Stimulated activated CD8-positive, alpha-beta memory T cell treated with anti-CD3 and anti-CD28 coated beads, Interleukin-15, amount 100 ng/mL, for 4 hours (primary cell): Measurements from ENCODE around the gene PPP1R2.

Experiments used
- DNase-seq, 2 donors: peaks; one replicate each; pipeline ENCODE4 v3.0.0-alpha.2; 2020; ENCODE audit warnings: low read depth in 2 of 2

The PPP1R2 gene

DNA sequence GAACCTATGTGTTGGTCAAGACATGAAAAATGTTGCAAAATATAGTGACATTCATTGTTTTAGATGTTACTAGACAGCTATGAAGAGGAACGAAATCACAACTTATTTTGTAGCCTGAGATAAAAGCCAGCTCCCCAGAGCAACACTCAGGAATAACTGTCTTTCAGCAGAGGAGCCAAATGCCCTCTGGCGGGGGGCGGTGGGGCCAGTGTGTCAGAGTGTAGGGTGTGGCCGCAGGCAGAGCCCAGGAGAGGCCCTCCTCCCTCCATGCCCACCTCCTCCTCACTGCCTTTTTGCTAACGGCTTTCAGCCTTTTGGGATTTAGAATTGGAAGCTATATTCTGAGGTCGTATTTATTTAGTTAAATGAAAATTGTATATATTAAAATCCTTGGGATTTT, 23.7 kb upstream of the PPP1R2 start:
- DNase-seq, result no peak

DNA sequence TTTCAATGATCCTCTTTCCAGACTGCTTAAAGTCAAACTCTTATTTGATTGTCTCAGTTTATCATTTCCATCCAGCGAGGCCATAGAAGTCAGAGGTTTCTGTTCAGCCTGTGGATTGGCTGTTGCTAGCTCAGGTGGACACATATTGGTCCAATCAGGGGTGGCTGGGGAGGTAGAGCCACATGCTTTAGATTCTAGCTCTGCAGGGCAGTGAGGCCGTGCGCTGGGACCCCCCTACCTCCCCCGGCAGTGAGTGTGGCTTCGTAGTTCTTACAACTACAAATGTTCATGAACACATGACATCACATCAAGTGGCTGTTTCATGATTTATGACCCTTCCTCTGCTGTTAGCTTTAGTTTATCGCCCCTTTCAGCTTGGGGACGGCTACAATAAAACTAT, 22.6 kb upstream of the PPP1R2 start:
- DNase-seq, result no peak

DNA sequence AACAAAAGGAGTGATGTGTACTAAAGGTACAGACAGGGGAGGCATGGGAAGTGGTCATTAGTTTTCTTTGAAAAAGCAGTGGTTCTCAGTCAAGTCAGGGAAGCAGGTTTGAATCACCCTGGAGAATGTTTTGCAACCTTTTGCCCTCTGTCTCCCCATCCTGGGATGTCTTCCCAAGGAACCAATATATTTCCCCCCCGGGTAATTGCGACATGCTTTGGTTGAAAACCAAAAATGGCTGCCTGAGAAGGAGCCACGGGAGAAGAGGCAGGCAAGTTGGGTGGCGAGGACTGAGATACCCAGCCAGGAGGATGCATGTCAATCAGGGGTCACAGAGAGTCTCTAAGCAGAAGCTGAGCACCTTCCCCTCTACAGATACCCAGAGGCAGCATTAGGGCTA, 20.2 kb upstream of the PPP1R2 start:
- no peak for DNase-seq

DNA sequence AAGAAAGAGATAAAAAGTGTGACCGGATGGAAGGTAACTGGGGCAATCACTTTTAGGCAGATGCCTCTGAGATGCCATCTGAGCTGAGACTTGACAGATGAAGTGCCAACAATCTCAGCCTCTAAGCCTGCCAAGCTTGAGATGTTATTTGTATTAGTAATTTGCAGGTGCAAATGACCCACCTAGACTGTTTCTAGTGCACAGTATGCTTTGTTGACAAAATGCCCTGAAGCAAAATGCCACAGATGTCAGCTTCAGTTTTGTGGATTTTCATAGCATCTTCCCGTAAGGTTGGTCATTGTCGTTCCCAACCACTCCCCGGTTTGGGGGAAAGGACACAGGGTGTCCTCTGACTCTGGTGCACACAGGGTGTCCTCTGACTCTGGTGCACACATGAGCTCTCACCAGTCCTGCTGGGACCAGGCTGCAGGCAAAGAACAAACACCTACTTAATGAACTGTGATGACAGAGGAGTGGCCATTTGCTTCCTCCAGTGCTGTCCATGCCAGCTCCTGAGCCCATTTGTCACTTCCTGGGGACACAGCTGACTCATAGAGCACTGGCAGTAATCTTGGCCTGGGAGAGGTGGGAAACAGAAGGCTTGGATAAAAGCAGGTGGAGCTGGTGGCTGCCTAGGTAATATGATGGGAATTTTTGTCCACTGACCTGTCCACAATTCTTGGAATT, 16.7 kb upstream of the PPP1R2 start:
- no peak for DNase-seq

DNA sequence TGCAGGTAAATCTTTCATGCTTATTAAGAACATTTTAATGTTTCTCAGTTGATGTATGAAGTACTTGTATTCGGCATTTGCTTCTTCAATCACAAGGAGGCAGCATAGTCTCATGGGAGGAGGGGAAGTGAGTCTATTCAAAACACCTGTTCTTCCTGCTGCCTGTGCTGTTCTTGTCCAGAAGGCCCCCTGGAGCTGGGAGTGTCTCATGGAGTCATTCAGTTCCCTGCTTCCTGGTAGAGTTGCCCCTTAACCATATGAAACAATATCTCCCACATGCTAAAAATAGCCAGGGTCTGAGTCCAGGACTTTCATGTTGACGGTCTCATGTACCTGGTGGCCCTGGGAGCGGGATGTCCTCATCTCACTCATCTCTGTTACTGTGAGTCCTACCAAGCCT, 15.5 kb upstream of the PPP1R2 start:
- DNase-seq, result no peak

DNA sequence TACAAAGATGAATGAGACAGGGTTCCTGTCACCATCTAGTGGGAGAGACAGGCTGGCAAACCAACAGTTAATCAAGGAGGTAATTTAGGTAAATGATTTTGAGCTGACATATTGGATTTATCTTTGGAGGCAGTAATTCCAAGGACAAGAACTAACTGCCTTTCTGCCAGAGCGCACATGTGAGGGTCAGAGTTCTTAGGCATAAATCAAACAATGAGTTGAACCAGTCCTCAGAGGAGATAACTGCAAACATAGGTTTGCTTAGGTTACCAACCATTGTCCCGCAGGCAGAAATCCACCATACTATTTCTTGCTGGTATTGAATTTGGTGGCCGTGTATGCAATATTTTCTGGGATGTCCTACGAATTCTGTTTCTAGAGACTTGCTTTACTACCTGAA, 14.2 kb upstream of the PPP1R2 start:
- DNase-seq, result no peak

DNA sequence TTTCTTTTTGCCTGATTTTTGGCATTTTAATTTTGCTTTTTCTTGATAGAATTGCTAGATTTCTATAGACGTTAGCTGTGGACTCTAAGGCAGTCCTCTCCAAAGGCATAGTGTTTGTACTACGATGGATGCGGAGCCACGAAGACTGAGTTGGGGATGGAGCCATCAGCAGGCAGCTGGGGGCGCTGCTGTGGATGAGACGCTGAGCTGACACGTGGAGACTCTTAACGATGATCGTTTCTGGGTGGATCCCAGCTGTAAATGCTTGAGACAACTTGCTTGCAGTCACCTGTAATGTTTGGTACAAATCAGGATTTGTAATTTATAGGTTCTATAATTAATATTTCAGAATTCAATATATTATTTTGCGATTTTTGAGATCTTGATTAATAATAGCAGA, 13.3 kb upstream of the PPP1R2 start:
- DNase-seq, result no peak

DNA sequence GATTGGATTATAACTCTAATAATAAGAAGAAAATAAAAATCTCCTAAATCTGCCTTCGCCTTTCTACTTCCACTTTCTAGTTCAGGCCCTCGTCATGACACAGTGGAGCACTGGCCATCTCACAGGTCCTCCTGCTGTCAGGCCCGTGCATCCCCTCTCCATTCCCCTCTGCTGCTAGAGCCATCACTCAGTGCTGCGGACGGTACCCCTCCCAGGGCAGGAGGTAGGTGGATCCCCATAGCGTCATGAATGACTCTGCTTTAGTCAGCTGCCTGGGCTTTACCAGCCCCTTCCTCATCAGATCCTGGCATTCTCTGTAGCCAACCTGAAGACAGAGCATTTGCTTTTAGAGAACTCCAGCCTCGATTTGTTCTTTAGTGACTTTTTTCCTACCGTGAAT, 12.0 kb upstream of the PPP1R2 start:
- no peak for DNase-seq

DNA sequence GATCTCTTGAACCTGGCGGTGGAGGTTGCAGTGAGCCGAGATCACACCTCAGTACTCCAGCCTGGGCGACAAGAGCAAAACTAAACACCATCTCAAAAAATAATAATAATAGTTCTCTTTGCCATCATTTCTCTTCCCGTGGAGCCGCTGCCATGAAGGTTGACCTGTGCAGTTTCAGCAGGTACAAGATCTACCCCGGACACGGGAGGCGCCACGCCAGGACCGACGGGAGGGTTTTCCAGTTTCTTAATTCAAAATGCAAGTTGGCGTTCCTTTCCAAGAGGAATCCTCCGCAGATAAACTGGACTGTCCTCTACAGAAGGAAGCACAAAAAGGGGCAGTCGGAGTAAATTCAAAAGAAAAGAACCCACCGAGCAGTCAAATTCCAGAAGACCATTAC, 11.3 kb upstream of the PPP1R2 start:
- DNase-seq, result no peak

DNA sequence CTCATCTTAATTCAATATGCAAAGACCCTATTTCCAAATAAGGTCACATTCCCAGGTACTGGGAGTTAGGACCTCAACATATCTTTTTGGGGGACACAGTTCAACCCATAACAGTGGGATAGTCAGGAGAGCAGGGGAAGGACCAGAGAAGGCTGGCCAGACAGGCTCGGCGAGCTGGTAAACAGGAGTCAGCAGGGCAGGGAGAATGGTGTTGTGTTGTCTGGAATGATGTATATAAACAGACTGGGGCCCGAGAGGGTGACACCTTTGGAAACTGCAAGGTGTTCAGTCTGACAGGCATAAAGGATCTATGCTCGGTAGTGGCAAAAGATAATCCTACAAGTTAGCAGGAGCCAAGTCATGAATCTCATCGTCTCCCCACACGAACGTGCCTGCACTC, 10.1 kb upstream of the PPP1R2 start:
- no peak for DNase-seq

DNA sequence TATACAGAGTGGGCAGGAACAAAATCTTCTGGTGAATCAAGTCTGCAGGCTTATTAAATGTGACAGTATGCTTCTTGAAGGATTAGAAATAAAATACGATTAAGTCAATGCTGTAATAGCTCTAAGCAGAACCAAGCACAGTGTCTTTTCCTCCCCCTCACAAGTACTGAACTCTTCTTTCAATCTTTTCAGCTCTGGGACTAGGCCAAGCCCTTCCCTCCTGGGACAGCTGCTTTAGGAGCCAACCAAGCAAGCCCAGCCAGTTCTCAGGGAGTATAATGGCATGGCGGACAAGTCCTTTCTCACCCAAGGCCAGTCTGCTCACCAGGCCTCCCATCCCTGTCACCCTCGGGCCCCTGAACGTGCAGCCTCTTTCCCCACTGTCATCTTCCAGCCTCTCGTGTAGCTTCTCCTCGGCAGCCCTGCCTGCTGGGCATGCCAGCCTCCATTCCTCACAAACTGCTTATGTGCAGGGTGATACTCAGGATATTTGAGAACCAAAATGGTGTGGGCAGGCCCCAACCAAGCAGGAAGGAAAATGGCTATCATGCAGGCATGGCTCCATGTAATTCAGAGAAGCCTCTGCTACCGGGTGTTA, 8.4 kb upstream of the PPP1R2 start:
- DNase-seq, result no peak

DNA sequence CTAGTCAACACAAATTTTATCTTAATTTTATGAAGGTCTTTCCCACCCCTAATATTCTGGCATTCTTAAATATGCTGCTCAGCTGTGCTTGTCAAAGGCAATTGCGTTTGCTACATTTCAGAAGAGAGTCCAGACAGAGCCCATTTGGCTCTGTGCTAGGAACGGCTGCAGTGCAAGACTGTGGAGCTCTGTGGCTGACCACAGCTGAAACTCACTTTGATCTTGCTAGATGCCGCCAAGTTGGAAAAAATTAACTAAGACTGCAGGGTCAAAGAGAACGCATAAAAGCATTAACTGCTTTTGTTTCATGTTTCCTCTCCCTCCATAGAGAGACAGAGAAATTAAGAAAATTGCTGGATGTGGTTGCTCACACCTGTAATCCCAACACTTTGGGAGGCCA, 7.6 kb upstream of the PPP1R2 start:
- no peak for DNase-seq

DNA sequence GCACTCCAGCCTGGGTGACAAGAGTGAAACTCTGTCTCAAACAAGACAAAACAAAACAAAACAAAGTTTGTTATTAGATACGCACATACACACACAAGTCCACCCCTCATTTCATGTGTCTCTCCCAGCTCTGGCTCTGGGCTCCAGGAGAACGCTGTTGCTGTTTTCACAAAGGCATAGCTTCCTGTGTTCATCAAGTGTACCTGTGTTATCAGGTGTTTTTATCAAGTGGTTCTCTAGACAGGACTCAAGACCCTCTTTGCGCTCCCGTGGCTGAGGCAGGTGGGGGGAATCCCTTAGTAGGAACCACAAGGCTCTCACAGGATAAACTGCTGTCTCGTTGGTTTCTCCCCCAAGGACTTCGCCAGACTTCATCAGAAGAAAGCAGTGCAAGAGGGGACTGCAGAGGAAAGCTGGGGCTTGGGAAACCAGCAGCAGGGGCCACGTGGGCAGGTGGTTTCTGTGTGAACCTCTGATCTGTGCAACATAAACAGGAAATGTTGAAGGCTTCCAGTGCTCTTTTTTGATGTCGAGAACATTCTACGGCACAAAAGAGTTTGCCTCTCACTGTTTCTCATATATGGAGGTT, 6.9 kb upstream of the PPP1R2 start:
- peak; percentile 53 to 62 for DNase-seq

DNA sequence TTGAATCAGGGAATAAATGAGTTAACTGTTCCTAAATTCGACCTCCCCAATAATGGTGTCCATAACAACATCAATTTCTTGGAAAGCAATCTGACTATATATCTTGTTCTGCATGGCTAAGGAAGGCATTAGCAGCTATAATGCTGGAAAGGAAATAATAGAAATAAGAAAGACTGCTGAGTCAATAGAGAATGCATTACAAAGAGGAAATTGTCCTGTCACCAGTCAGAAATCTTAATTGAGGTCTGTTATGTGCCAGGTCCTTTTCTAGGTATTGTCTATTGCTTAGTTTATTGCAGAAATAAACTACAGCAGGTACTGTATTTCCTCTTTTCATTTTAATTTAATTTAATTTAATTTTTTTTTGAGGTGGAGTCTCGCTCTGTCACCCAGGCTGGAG, 5.9 kb upstream of the PPP1R2 start:
- DNase-seq, result no peak

DNA sequence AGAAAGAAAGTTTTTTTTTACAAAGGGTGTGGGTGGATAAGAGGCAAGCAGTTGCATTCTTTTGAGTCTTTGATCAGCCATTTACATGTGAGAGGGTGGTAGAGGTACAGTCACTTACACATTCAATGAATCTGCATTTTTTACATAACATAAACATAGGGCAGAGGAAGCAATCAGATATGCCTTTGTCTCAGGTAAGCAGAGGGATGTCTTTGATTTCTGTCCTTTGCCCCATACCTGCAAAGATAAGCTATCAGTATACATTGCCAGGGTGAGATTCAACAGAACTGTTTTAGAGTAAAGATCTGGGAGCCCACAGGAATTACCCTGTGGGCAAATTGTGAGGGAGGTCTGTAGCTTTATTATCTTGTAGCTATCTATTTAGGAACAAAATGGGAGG, 5.4 kb upstream of the PPP1R2 start:
- DNase-seq, result no peak

DNA sequence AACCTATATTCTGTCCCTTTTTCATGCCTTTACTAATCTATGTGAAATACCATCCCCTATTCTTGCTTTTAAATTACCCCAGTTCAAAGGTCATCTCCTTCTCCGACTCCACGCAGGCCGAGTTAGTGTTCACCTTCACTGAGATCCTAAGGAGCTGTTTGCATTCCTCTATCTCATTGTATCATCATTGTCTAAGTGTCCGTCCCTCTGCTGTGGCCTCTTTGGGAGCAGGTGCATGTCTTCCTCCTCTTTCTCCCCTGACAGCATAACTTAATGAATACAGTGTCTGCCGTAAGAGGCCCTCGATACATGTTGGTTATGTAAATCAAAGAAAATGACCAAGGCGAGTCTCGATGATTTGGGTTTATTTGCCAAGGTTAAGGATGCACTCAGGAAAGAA, 4.9 kb upstream of the PPP1R2 start:
- no peak for DNase-seq

DNA sequence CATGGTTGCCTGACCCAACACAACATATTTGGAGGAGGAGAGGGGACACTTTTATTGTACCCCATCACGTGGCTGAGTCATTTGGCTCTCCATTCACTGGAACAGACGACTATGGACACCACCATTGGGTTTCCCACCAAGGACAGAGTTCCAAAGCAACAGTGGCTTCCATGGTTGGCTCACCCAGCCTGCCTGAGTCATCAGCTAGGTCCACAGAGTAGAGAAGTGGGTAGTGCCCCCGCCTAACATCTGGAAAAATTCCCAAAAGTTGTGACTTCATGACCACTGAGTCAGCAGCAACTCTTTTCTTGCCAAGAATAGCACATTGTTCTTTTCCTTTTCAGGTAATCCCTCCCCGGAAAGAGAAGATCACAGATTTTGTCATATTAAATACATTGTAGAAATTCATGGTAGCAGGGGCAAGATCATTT, 3.0 kb upstream of the PPP1R2 start:
- DNase-seq, result no peak

DNA sequence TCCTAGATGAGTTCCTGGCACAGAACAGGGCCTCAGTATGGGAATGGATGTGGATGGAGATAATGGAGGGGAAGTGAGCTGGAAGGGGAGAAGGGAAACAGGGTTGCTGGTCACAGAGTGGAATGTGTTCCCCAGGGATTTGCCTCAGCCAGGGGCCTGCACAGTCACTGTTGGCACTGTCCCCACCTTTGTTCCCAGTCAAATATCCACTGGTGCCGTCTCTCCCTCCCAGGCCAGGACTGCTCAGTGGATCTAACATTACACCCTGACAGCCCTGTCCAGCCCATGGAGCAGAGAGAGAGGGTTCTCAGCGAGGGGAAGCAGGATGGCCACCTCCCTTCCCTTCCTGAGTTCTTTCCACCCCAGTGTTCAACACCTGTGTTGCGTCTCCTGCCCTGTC, 1.5 kb upstream of the PPP1R2 start:
- DNase-seq, result no peak

DNA sequence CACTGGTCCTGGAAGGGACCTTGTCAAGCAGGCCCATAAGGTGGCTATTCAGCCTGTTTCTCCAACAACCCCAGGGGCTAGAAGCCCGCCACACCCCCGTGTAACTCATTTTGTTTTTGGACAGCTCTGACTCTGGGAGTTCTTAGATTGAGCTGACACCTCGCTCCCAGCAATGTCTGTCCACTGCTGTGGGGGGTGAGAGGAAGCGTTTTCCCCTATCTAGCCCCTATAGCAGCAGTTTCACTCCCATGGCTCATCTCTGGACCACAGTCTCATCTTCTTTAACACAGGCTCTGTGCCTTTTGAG, 1.1 kb upstream of the PPP1R2 start:
- no peak for DNase-seq

DNA sequence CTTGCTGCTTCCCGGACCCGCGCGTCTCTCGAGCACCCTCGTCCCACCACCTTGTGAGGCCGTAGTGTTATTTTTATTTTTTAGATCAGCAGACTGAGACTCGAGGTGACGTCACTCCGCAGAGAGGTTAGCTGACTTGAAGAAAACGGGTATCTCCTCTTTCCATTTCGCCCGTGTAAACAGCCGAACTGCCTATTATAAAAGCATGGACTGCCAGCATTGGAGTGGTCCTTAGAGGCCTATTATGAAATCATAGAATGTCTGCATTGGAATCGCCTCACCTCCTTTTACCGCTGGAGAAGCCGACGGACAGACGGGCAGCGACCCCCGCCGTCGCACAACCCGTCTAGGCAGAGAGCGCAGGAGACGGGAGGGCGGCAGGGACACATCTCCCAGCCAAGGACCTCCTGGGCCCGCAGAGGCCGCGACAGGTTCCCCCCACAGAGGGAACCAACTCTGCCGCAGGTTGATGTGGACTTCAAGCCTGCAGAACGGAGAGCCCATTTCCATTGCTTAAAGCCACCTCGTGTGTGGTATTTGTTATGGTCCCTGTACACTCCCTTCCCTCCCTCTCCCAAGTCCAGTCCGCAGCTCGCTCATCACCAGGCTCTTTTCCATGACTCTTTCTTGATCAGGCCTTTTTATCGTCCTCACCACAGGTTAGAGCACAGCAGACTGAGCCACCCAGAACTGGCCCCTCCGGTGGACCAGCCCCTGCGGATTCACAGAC, 540 bp upstream of the PPP1R2 start:
- DNase-seq, result no peak

DNA sequence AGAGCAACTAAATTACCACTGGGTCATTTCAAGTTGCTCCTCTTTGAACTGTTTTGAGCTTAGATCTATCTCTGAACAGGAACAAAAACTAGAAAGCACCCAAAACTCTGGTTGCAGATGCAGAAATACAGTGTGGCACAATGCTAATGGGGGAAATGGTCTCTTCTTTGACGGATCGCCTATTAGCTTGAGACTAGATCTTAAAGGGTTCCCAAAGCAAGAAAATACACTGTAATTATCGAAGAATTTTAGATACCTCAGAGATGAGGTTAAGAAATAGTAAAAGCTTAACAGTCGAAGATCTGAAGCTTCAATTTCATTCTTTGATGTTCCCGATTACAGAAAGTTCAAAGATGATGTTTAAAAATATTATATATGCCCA, 818 bp downstream of the PPP1R2 start:
- DNase-seq, result no peak

DNA sequence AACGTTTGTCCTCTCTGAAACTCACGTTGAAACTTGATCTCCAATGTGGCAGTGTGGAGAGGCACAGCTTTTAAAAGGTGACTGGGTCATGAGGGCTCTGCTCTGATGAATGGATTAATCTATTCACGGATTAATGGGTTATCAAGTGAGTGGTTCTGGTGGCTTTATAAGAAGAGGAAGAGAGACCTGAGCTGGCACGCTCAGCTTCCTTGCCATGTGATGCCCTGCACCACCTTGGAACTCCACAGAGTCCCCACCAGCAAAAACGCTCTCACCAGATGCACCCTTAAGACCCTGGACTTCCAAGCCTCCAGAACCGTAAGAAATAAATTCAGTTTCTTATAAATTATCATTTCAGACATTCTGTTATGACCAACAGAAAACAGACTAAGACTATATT, 2.6 kb downstream of the PPP1R2 start:
- DNase-seq, result no peak

DNA sequence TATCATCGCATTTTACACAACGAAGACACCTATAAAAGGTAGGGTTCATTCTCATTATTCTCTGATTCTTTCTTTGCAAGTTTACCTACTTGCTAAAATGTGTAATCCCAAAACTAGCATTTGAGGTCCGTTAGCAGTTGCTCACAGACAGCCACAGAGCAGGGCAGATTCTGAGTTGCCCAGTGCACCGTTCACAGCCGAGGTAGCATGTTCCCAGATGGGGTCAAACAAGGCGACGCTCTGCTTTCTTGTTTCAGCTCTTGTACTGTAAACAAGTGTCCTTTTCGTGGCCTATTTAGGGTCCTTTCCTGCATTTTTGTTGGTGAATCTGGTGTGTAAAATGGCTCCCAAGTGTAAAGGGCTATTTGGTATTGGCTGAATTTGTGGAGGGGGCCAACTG, 3.1 kb downstream of the PPP1R2 start:
- no peak for DNase-seq
